ENCODE results near the gene NDUFAF7.
A peak's percentile ranks its signal among the peaks of the same experiment; 100 is the strongest.

- TF ChIP-seq GATA2 (IDR thresholded peaks at IDR 0.05; ENCODE audit: low read depth, low read length) (peak; percentile 54), GATA3 (IDR thresholded peaks at IDR 0.05; ENCODE audit: low read depth, low read length) (peak; percentile 46; the same call in 1 of the 2 replicates)
These were observed 877 bp upstream of the NDUFAF7 start for GRCh38 chr2:37230581-37230980.
